GM18873 (cell line): Measurements from ENCODE around the gene C2CD4C.
"Not testable (repeated sequence)": the region's sequence is repeated elsewhere in the genome, so short reads cannot be mapped to it uniquely, and the experiment has no call there.

Experiments used
- ATAC-seq: cut with Tn5 transposase; IDR thresholded peaks from one replicate; pipeline ENCODE4 v1.9.1; 2021; ENCODE audit warnings: mild to moderate bottlenecking, moderate library complexity, moderate number of reproducible peaks; ENCODE audit not compliant: unreplicated experiment, low FRiP score

The C2CD4C gene

DNA sequence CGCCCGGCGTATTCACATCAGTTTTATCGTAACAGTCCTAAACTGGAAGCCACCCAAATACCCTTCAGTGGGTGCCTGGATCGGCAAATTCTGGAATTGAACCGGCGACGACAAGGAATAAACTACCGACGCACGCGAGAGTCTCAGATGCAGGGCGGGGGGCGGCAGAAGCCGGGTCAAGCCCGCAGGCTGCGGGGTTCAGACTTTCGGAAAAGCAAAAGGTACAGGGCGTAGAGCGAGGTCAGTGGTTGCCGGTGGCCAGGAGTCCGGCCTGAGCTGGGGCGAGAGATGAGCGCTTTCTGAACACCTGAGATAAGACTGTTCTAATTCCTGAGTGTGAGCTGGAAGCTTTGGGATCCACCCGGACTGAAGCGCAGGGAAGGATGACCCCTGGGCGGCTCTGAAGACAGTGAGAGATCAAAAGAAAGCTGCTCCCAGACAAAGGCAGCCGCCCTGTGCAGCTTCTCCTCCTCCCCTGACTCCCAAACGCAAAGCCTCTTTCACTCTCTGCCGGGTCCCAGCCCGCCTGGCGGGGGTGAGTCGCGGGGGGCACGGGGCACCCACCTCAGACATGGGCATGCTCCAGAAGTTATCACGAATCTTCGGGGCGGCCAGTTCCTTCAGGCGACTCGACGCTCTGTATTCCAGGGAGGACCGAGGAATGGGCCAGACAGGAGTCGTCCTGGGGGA lies 38.2 kb downstream of the C2CD4C start:
- ATAC-seq, result no peak

DNA sequence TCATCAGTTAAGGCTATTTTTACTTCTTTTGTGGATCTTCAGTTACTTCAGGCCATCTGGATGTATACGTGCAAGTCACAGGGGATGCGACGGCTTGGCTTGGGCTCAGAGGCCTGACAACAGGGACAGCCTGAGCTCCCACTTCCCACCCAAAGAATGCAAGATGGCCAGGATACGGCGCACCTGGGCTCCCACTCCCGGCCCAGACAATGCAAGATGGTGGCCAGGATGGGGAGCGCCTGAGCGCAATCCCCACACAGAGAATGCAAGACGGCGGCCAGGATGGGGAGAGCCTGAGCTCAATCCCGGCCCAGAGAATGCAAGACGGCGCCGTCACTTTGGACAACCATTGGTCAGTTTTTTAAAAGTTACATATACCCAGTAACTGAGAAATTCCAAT lies 39.1 kb downstream of the C2CD4C start:
- ATAC-seq, result no peak

DNA sequence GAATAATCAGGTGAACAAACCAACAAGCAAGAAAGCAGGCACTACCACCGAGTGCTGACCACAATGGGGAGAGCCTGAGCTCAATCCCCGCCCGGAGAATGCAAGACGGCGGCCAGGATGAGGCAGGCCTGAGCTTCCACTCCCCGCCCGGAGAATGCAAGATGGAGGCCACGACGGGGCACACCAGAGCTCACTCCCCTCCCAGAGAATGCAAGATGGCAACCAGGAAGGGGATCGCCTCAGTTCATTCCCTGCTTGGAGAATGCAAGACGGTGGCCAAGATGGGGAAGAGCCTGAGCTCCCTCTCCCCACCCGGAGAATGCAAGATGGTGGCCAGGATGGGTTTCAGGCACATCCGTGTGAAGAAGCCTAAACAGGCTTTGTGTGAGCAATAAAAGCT lies 39.7 kb downstream of the C2CD4C start:
- no peak for ATAC-seq

DNA sequence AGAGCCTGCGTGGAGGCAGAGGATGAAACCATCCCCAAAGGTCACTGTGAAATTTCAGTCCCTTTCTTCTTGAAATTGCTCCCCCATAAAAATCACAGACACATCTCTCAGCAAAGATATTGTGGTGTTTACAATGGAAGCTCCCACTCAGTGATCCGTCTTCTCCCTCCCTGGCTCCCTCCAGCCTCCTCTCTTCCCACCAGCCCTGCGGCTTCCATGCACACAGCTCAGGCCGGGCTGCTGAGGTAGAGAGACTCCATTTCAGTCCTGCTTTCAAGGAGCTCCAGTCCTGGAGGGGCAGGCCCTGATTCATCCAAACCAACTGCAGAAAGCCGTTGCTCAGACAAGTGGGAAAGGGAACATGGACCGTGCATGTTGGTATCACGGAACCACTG lies 40.3 kb downstream of the C2CD4C start:
- no peak for ATAC-seq

DNA sequence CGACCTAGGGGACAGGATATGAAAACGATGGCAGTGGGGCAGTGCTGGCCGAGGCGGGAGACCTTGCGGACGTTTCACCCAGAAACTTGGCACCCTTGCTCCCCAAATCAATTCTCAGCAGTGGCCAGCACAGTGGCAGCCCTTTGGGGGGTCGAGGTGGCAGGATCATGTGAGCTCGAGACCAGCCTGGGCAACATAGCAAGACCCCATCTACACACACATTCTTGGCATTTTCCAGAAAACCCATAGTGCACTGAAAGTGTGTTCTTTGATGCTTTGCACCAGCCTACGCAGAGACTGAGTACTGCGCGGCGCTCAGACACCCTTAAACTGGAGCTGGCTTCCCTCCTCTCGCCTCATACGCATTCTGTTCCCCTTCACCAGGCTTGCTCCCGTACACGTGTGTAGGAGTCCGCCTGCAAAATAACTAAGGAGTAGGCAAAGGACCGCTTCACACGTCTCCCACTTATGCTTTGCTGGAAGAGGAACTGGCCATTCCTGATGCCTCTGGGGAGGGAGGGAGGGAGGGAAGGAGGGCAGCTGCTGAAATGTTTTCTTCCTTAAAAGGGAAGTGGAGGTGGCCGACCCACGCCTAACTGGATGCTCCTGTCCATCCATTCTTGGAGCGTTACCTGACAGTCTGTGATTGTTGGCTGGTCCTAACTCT lies 40.9 kb downstream of the C2CD4C start:
- ATAC-seq, result no peak

DNA sequence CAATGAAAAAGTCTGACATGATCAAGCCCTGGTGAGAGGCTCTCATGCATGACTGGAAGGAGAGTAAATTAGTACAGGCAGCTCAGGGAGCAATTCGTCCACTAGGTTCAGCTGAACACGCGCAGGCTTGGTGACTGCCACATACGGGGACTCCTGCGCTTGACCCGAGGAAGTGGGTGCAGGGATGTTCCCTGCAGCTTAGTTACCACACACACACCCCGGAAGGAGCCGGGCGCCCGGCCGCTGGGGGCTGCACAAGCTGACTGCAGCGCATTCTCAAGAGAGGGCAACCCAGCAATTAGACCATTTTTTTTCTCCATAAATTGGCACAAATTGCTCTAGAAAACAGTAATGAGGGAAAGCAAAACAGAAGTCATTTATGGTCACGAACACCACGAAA lies 41.4 kb downstream of the C2CD4C start:
- no peak for ATAC-seq

DNA sequence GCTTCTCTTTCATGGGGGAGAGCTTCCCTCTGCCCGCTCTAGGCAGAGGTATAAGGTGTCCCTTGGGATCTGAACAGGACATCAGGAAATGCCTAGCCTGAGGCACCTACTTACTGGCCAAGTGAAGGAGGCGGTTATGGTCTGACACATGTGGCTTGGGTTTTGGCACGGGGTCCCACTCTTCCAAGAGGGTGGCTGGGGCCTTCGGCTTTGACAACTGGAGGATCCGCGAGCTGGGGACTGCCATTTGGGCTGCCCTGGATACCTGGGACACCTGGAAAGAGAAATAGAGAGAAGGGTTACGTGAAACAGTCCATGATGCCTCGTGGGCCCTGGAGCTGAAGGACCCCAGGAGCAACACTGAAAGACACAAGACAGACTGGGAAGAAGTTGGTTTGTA lies 42.0 kb downstream of the C2CD4C start:
- ATAC-seq, result no peak

DNA sequence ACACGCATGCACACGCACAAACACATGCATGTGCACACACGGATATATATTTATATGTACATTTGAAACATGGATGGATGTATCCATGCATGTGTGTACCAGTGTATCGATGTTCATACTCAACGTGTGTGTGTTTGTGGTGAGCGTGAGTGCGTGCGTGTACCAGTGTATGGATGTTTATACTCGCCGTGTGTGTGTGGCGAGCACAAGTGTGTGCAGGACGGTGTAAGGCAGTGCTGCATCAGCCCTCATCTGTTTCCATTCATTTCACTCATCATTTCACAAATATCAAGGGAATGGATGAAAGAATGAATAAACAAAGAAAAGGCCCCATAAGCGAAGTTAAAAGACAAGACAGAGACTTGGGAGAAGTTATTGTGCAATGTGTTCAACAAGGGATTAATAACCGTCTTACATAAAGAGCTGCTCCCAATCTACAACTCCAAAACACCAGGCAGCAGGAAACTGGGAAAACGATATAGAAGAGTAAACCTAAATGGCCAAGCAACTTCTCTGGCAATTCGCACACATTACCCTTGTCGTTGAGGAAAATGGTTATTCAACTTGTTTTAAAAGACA lies 42.7 kb downstream of the C2CD4C start:
- no peak for ATAC-seq

DNA sequence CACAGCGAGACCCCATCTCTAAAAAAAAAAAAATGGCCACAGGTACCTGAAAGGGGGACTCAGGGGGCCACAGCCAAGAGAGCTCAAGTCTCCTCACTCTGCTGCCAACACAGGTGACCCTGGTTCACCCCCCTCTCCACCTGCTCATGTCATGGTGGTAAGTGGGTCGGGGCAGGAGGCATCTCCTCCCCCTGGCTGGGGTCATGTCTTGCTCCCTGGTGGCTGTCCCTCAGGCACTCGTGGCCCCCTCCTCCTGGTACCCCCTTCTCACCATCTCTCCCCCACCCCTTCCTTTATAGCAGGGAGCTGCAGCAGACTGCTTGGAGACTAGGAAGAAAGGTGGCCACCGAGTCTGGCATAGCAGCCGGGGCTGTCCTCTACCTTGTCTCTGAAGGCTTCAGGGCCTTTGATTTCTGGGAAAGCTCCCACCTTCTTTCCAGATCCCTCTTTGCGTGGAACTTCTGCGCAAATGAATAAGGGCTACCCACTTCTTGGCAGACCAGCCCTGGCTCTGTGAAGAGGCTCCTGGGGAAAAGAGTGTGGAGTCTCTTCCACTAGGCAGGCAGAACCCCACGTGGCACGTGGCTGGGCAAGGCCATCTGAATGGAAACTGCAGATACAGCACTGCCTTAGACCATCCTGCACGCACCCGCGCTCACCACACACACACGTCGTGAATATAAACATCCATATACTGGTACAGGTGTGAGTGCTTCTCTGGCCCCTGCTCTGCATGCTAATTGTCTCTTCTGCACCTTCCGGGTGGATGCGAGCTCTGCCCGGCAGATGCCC lies 44.3 kb downstream of the C2CD4C start:
- ATAC-seq, result no peak

DNA sequence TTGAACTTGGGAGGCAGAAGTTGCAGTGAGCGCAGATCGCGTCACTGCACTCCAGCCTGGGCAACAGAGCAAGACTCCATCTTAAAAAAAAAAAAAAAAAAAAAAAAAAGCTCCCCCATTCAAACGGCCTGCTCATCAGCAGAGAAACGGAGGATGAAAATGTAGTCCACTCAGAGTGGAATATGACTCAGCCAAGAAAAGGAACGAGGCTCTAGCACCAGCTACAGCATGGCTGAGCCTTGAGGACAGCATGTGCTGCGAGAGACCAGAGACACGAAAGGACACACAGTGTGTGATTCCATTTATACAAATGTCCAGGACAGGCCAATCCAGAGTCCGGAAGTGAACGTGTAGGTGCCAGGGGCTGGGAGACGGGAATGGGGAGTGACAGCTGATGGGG lies 46.3 kb downstream of the C2CD4C start:
- ATAC-seq, result no peak

DNA sequence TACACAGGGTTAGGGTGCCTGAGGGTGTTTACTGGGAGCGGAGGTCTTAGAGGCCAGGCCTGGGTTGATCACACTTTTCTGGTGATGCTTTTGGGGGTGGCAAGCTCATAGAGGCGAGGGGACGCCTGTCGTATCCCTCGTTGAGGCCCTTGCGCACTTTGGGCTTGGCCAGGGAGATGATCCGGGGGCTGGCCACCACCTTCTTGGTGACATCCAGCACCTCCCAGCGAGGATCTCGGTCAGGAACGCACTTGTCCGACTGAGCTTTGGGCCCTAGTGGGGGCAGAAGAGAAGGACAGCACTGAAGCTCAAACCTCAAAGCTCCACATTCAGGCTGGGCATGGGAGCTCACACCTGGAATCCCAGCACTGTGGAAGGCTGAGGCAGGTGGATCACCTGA lies 46.8 kb downstream of the C2CD4C start:
- ATAC-seq, result no peak

DNA sequence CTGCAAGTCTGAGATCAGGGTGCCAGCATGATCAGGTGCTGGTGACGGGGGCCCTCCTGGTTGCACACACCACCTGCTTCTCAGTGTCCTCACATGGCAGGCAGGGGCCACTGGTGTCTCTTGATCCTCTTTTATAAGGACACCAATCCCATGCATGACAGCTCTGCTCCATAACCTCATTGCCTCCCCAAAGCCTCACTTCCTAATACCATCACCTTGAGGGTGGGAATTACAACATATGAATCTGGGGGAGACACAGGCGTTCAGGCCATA lies 49.4 kb downstream of the C2CD4C start:
- ATAC-seq, result no peak

DNA sequence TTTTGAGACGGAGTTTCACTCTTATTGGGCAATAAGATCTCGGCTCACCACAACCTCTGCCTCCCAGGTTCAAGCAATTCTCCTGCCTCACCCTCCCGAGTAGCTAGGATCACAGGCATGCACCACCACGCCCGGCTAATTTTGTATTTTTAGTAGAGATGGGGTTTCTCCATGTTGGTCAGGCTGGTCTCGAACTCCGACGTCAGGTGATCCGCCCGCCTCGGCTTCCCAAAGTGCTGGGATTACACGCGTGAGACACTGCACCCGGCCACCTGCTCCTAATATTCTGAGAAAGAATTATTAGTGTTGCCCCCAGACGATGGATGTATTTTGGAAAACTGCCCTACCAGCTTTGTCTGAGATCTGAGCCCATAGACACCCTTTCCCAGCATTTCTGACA lies 53.4 kb downstream of the C2CD4C start:
- ATAC-seq, result not testable (repeated sequence)
